Activated naive CD4-positive, alpha-beta T cell treated with anti-CD3 and anti-CD28 coated beads for 36 hours (primary cell): ENCODE measurements around the gene TAAR9. TPM values are rescaled to one million over a fixed set of nuclear protein-coding genes. Genes with fewer than 3 reads are reported as not detected.

Source experiments
- CTCF ChIA-PET: fragments of 350-600 bp; sonication (Branson Sonifier 250); formaldehyde crosslinking; loops from one replicate; lab custom pipeline; 2021; ENCODE audit warnings: antibody characterized with exemption; lab: Charles Lee
- DNase-seq: peaks from one replicate; pipeline ENCODE4 v3.0.0-alpha.2; 2020
- H3K27ac Mint-ChIP-seq: one replicate; pipeline ENCODE4 v1.8.0; 2021; ENCODE audit warnings: mild to moderate bottlenecking, mixed read lengths
- H3K27me3 Mint-ChIP-seq: one replicate; pipeline ENCODE4 v1.8.0; 2021; ENCODE audit warnings: low read depth, mixed read lengths
- H3K36me3 Mint-ChIP-seq: one replicate; pipeline ENCODE4 v1.8.0; 2021; ENCODE audit warnings: low read depth, mixed read lengths
- H3K4me1 Mint-ChIP-seq: one replicate; pipeline ENCODE4 v1.8.0; 2021; ENCODE audit warnings: low read depth, mixed read lengths
- H3K4me3 Mint-ChIP-seq: one replicate; pipeline ENCODE4 v1.8.0; 2021; ENCODE audit warnings: mild to moderate bottlenecking, moderate library complexity, mixed read lengths
- H3K9me3 Mint-ChIP-seq: one replicate; pipeline ENCODE4 v1.8.0; 2021; ENCODE audit warnings: mixed read lengths
- intact Hi-C: fragments of 100-400 bp; cut with micrococcal nuclease; formaldehyde crosslinking; loops from one replicate; pipeline ENCODE4 v1.15.1; 2023
- total RNA-seq, 2 experiments: library from RNA; stranded (reverse); gene quantifications; one replicate each; pipeline ENCODE4 v1.2.3, GENCODE V29; 2021

The TAAR9 gene, protein sequence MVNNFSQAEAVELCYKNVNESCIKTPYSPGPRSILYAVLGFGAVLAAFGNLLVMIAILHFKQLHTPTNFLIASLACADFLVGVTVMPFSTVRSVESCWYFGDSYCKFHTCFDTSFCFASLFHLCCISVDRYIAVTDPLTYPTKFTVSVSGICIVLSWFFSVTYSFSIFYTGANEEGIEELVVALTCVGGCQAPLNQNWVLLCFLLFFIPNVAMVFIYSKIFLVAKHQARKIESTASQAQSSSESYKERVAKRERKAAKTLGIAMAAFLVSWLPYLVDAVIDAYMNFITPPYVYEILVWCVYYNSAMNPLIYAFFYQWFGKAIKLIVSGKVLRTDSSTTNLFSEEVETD
- total RNA-seq, result not detected

DNA sequence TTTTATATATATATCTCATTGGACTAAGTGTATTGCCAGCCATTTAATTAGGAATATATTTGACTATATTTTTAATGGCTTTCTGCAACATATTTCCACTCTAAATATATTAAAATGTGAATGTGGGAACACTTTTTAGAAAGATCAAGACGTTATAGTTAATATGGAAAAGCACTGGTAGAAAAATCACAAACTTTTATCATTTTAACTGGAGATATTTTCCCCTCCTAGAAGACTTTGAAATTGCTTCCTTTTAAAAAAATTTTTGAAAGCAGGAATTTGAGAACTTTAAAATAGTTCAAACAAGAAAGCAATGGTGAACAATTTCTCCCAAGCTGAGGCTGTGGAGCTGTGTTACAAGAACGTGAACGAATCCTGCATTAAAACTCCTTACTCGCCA, at the start of gene TAAR9:
TSS of gene TAAR9 (plus strand) at position 301 of the 400 bp plus-strand sequence. CDS start at position 314, 13 bp downstream.
- Mint-ChIP-seq H3K9me3 (no peaks in the 10 kb centered on the region), H3K36me3 (no peaks in the 10 kb centered on the region), H3K27ac (no peak within 1 kb of the TSS), H3K27me3 (peaks cover 24% of the 10 kb centered on the region), H3K4me1 (no peaks in the 10 kb centered on the region), H3K4me3 (no peak within 1 kb of the TSS)
- no peak for DNase-seq
- intact Hi-C loops, result no loop called here
- CTCF ChIA-PET, result interaction anchor here (0.5 kb wide), 1 partner anchor 228 kb away, joined by 3 read pairs; no protein-coding TSS in a partner anchor

DNA sequence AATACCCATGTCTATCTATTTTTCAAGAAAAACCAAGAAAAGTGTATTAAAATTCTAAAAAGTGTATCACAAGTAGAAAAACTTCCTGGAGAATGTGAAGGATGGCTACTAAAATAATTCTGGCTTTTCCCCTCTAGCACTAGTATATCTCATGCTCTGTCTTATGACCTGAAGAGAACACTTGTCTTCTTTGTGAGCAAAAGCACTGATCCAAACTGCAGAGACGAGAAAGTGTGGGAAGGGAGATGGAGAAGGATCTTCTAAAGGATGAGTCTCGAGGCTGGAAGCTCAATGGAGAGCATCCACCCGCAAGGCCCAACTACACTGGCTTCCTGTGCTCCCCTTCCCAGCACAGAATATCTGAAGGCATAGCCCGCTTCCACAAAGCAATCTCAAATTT, 48.7 kb upstream of the TAAR9 start:
- no peaks in the 10 kb centered on the region for H3K27me3 Mint-ChIP-seq
- H3K4me1 Mint-ChIP-seq, result peaks cover 13% of the 10 kb centered on the region
- H3K4me3 Mint-ChIP-seq, result no peak overlapping the region
- no peak overlapping the region for H3K27ac Mint-ChIP-seq
- intact Hi-C loops, result no loop called here
- CTCF ChIA-PET, result interaction anchor here (0.6 to 9.7 kb wide), 4 partner anchors 8 to 210 kb away, joined by 3 to 155 read pairs (median 49); no protein-coding TSS in a partner anchor
- H3K36me3 Mint-ChIP-seq, result peaks cover 9% of the 10 kb centered on the region
- no peaks in the 10 kb centered on the region for H3K9me3 Mint-ChIP-seq
- DNase-seq, result no peak

DNA sequence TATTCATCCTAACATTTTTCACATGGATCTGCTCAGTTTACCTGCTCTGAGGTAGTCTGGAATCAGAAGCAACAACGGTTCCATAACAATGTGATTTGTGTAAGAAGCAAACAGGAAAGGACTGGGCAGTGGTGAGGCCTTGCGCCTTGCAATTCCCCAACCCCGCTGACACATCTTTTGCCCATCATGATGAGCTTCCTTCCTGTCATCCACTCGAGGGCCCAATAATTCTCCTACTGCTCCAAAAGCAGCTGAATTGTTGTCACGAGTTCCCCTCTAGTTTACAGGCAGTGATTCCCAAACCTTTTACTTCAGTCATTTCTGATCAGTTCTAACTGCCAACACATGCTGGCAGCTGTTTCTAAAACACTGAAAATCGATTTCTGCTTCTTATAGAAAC, 48.1 kb upstream of the TAAR9 start:
- H3K9me3 Mint-ChIP-seq, result no peaks in the 10 kb centered on the region
- CTCF ChIA-PET, result interaction anchor here (1.1 to 9.7 kb wide), 3 partner anchors 9 to 211 kb away, joined by 4 to 155 read pairs (median 94); no protein-coding TSS in a partner anchor
- H3K4me3 Mint-ChIP-seq, result no peak overlapping the region
- no peak for DNase-seq
- no peaks in the 10 kb centered on the region for H3K27me3 Mint-ChIP-seq
- peaks cover 15% of the 10 kb centered on the region for H3K36me3 Mint-ChIP-seq
- no peak overlapping the region for H3K27ac Mint-ChIP-seq
- peaks cover 19% of the 10 kb centered on the region for H3K4me1 Mint-ChIP-seq
- intact Hi-C loops, result no loop called here

DNA sequence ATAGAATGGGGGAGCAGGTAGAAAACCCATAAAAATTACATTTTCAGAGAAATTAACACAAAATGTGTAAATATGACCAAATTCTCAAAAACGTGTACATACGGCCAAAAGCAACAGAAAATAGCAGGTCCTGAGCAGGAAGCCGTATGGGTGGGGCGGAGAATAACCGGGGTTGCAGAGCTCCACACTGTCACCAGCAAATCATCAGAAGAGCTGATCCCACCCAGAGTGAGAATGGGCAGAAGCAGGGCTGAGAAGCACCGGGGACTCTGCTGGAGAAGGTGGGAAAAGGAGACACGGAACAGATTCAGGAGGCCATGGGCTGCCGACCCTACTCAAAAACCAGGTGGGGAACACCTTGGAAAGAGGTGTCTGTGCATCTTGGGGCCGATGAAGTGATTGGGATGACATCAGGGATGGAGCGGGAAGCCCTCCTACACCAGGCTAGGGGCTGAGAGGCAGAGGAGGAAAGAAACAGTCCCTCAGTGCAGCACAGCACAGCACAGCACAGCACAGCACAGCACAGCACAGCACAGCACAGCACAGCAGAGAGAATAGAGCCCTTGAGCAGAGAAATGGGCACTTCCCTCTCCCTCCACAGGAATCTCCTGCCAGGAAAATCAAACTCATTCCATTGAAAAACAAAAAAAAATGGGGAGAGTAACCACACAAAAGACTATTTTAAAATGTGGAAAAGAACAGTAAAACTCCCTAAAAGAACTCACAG, 47.4 kb upstream of the TAAR9 start:
- no peak for DNase-seq
- Mint-ChIP-seq H3K4me3 (no peak overlapping the region), H3K27ac (no peak overlapping the region), H3K27me3 (no peaks in the 10 kb centered on the region), H3K4me1 (peaks cover 25% of the 10 kb centered on the region), H3K36me3 (peaks cover 15% of the 10 kb centered on the region), H3K9me3 (no peaks in the 10 kb centered on the region)
- intact Hi-C loops, result no loop called here
- CTCF ChIA-PET, result interaction anchor here (1.1 to 7.5 kb wide), 2 partner anchors 9 to 191 kb away, joined by 4 to 94 read pairs; no protein-coding TSS in a partner anchor

DNA sequence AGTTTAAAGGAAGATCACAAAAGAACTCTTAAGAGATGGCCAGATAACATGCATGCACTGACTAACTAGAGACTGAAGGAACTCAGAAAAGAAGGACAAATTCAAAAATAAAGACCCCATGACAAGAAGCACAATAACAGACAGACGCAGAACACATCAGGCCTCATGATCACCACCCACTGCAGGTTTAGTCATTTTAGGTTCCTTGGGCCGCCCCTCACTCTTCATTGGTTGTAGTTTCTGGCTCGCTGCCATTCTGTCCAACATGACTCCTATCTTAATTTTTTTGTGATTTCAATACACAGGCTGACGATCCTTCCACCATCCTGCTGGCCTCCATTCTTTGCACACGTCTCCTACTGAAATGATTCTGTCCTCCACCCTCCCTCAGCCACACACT, 46.8 kb upstream of the TAAR9 start:
- intact Hi-C loops, result no loop called here
- CTCF ChIA-PET, result no interaction called here
- Mint-ChIP-seq H3K9me3 (no peaks in the 10 kb centered on the region), H3K36me3 (peaks cover 15% of the 10 kb centered on the region), H3K27me3 (no peaks in the 10 kb centered on the region), H3K4me3 (no peak overlapping the region), H3K27ac (no peak overlapping the region), H3K4me1 (peaks cover 32% of the 10 kb centered on the region)
- DNase-seq, result peak; percentile 26

DNA sequence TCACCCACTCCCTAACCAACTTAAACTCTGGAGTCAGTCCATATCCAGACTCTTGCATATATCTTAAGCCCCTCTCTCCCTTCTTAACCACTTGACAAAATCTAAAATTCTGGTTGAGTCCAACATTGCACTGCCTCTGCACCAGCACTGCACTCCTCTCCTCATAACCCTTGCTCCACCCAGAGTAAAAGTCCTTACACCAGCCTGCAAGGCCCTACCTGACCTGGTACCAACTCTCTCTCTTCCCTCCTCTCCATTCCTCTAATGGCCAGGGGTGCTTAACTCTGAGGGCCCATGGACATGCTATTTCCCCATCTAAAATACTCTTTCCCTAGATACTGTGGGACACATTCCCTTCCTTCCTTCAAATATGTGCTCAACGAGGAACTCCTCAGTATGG, 46.2 kb upstream of the TAAR9 start:
- no peak overlapping the region for H3K27ac Mint-ChIP-seq
- H3K4me1 Mint-ChIP-seq, result peaks cover 36% of the 10 kb centered on the region
- no peak for DNase-seq
- no peak overlapping the region for H3K4me3 Mint-ChIP-seq
- CTCF ChIA-PET, result interaction anchor here (1.9 kb wide), 1 partner anchor 212 kb away, joined by 9 read pairs; no protein-coding TSS in a partner anchor
- intact Hi-C loops, result no loop called here
- peaks cover 15% of the 10 kb centered on the region for H3K36me3 Mint-ChIP-seq
- H3K27me3 Mint-ChIP-seq, result no peaks in the 10 kb centered on the region
- no peaks in the 10 kb centered on the region for H3K9me3 Mint-ChIP-seq

DNA sequence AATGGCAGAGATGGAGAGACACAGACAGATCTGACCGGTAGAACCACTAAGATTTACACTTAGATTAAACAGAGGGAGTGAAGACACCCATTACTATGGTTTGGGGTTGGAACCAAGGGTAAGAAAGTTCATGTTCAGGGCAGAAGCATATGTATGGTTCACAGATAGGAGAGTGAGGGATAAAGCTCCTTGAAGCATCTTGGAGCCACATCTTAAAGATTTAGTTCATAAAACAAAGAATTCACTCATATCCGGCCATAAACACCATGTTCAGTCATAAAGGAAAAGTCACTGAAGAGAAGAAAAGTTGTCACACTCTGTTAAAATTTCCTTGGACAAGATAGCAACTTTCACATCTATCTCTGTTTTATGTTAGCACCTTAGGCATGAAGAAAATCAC, 43.1 kb upstream of the TAAR9 start:
- Mint-ChIP-seq H3K36me3 (peaks cover 27% of the 10 kb centered on the region), H3K9me3 (no peaks in the 10 kb centered on the region), H3K4me1 (peaks cover 42% of the 10 kb centered on the region), H3K27ac (no peak overlapping the region), H3K4me3 (no peak overlapping the region), H3K27me3 (no peaks in the 10 kb centered on the region)
- intact Hi-C loops, result loop anchor here (1.0 kb wide), 1 partner anchor 14 kb away; no protein-coding TSS in a partner anchor
- DNase-seq, result no peak
- CTCF ChIA-PET, result interaction anchor here (2.1 to 3.1 kb wide), 3 partner anchors 8 to 215 kb away, joined by 5 to 17 read pairs (median 9); no protein-coding TSS in a partner anchor

DNA sequence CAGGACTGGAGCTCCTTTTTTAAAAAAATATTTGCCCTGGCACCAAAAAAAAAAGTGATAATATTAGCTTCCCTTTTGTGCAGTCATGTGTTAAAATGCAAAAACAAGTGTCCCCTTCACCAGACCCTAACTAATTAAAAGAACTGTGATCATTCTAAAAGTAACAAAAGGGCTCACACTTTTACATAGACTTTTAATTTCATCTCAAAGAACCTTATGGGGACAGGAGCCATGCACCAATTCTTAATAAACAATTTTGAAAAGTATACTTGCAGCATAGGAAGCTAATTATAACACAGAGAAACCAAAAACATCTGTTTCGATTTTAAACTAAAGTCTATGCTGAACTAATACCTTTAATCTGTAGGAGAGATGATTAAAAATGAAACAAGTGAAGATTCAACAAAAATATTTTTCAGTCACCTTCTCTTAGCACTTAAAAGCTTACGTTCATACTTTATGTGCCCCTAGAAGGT, 42.4 kb upstream of the TAAR9 start:
- CTCF ChIA-PET, result interaction anchor here (0.7 to 3.1 kb wide), 6 partner anchors 9 to 216 kb away, joined by 3 to 17 read pairs (median 4); no protein-coding TSS in a partner anchor
- H3K4me3 Mint-ChIP-seq, result no peak overlapping the region
- no peak overlapping the region for H3K27ac Mint-ChIP-seq
- H3K27me3 Mint-ChIP-seq, result no peaks in the 10 kb centered on the region
- intact Hi-C loops, result loop anchor here (1.0 kb wide), 2 partner anchors 14 to 17 kb away; no protein-coding TSS in a partner anchor
- no peak for DNase-seq
- no peaks in the 10 kb centered on the region for H3K9me3 Mint-ChIP-seq
- peaks cover 33% of the 10 kb centered on the region for H3K36me3 Mint-ChIP-seq
- H3K4me1 Mint-ChIP-seq, result peaks cover 44% of the 10 kb centered on the region

DNA sequence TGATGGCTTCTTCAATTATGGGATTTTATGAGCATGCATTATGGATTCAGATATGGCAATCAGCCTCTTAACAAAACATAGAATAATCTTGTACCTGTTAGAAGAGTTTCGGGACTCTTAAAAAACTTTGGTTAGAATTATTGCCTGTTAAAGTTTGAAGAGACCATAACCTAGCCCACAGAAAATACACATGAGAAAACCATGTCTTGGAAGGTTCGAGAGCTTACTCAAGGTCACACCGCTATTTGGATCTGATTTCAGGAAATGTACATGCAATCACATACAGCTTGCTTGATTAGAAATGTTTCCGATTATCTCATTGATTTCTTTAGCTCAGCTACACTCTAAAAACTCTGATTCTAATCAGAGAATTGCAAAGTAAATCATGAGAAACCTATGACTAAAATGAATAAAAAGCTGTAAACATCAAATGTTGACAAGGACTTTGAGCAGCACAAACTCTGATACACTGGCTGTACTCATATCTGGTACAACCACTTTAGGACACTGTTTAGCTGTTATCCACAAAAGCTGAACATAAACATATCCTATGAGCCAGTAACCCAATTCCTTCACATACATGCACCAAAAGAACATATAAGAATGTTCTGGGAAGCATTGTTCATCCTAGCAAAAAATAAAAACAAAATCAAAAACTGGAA, 41.4 kb upstream of the TAAR9 start:
- intact Hi-C loops, result loop anchor here (1.0 kb wide), 1 partner anchor 16 kb away; no protein-coding TSS in a partner anchor
- CTCF ChIA-PET, result interaction anchor here (1.2 to 3.1 kb wide), 5 partner anchors 10 to 217 kb away, joined by 4 to 17 read pairs (median 5); no protein-coding TSS in a partner anchor
- Mint-ChIP-seq H3K36me3 (peaks cover 39% of the 10 kb centered on the region), H3K27ac (no peak overlapping the region), H3K9me3 (no peaks in the 10 kb centered on the region), H3K27me3 (no peaks in the 10 kb centered on the region), H3K4me3 (no peak overlapping the region), H3K4me1 (peaks cover 44% of the 10 kb centered on the region)
- no peak for DNase-seq

DNA sequence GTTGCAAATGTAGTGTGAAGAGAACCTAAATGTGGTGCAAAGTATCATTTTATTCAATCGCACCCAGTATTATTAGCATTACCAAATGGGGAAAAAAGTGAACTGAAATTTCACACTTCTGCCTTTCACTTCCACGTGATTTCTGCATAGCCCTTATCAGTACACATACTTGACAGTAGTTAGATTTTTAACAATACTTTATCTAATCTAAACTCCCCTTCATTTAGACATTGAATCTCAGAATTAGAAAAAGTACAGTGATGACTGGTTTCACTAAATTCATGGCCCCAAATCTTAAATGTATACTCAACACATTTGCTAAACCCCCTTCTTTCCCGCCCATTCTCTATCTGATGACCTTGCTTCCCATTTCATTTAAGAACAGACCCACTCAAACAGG, 39.4 kb upstream of the TAAR9 start:
- intact Hi-C loops, result no loop called here
- DNase-seq, result no peak
- Mint-ChIP-seq H3K4me3 (no peak overlapping the region), H3K4me1 (peaks cover 41% of the 10 kb centered on the region), H3K27me3 (no peaks in the 10 kb centered on the region), H3K27ac (no peak overlapping the region), H3K9me3 (no peaks in the 10 kb centered on the region), H3K36me3 (peaks cover 40% of the 10 kb centered on the region)
- CTCF ChIA-PET, result interaction anchor here (1.0 kb wide), 1 partner anchor 218 kb away, joined by 3 read pairs; no protein-coding TSS in a partner anchor

DNA sequence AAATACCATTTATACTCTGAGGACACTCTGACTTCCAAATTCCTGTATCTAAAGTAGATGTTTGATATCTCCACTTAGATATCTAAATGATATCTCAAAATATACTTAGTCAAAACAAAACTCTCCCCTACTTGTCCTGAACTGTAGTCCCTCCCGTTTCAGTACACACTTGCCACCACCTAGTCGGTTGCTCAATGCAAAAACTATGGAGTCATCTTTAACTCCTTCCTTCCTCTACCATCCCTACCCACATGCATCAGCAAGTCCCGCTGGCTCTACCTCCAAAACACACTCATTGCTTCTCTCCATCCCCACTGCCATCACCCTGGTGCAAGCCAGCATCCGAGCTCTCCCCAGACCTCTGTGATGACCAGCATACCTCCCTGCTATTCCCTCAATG, 38.3 kb upstream of the TAAR9 start:
- CTCF ChIA-PET, result interaction anchor here (0.6 kb wide), 1 partner anchor 220 kb away, joined by 3 read pairs; no protein-coding TSS in a partner anchor
- Mint-ChIP-seq H3K36me3 (peaks cover 34% of the 10 kb centered on the region), H3K4me3 (no peak overlapping the region), H3K9me3 (no peaks in the 10 kb centered on the region), H3K4me1 (peaks cover 44% of the 10 kb centered on the region), H3K27me3 (no peaks in the 10 kb centered on the region), H3K27ac (no peak overlapping the region)
- intact Hi-C loops, result no loop called here
- no peak for DNase-seq
